MM.1S (cell line): ENCODE data around the gene BORA.
"Not testable (repeated sequence)": the region's sequence is repeated elsewhere in the genome, so short reads cannot be mapped to it uniquely, and the experiment has no call there.

Experiments
- CTCF ChIP-seq: fragments of 300-600 bp; sonication (generic); IDR thresholded peaks from 2 replicates; pipeline ENCODE4 v1.5.1; 2016; ENCODE audit warnings: antibody characterized with exemption, low read length, mixed read lengths
- EZH2 ChIP-seq: fragments of 300-600 bp; sonication (generic); optimal IDR thresholded peaks from 2 replicates; pipeline ENCODE3; 2017; ENCODE audit warnings: low read depth, mild to moderate bottlenecking, antibody characterized with exemption, low read length, mixed read lengths
- EZH2phosphoT487 ChIP-seq: fragments of 300-600 bp; sonication (generic); IDR thresholded peaks from 2 replicates; pipeline ENCODE4 v1.6.1; 2018; ENCODE audit warnings: antibody characterized with exemption, low read length

DNA sequence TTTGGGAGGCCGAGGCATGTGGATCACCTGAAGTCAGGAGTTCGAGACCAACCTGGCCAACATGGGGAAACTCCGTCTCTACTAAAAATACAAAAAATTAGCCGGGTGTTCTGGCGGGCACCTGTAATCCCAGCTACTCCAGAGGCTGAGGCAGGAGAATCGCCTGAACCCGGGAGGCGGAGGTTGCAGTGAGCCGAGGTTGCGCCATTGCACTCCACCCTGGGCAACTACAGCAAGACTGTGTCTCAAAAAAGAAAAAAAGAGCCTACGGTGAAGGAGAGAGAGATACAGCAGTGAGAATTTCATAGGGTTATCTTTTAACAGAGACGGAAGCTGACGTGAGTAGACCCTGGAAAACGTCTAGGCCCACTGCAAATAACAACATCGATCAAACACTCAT is 1.5 kb upstream of the BORA start:
- TF ChIP-seq CTCF, EZH2, EZH2phosphoT487: not testable (repeated sequence)
